Measurements from ENCODE around the gene RAB20.

Gene RAB20

GRCh38 chr13:110528371-110528770 is 33.2 kb downstream of the RAB20 start:
- no peak for DNase-seq

- DNase-seq = no peak
These were observed 35.9 kb downstream of the RAB20 start for GRCh38 chr13:110525328-110526319.

- DNase-seq = no peak
These were observed 36.8 kb downstream of the RAB20 start for GRCh38 chr13:110524541-110525257.

GRCh38 chr13:110523838-110524540 is 37.5 kb downstream of the RAB20 start:
- no peak for DNase-seq

GRCh38 chr13:110523180-110523579 is 38.3 kb downstream of the RAB20 start:
- no peak for DNase-seq

GRCh38 chr13:110522721-110523120 is 38.8 kb downstream of the RAB20 start:
- DNase-seq = no peak

- DNase-seq = no peak
These were observed 39.6 kb downstream of the RAB20 start for GRCh38 chr13:110521946-110522345.

- DNase-seq = no peak
These were observed 40.2 kb downstream of the RAB20 start for GRCh38 chr13:110521296-110521680.

GRCh38 chr13:110520431-110521295 is 40.9 kb downstream of the RAB20 start:
- no peak for DNase-seq

- DNase-seq = no peak
These were observed 42.0 kb downstream of the RAB20 start for GRCh38 chr13:110519506-110519905.

- no peak for DNase-seq
These were observed 42.5 kb downstream of the RAB20 start for GRCh38 chr13:110519046-110519445.

GRCh38 chr13:110518571-110518970 is 43.0 kb downstream of the RAB20 start:
- no peak for DNase-seq

GRCh38 chr13:110518226-110518525 is 43.3 kb downstream of the RAB20 start:
- no peak for DNase-seq

GRCh38 chr13:110517505-110518225 is 43.9 kb downstream of the RAB20 start:
- no peak for DNase-seq

GRCh38 chr13:110516500-110516899 is 45.0 kb downstream of the RAB20 start:
- DNase-seq = no peak

GRCh38 chr13:110512198-110512740 is 49.3 kb downstream of the RAB20 start:
- DNase-seq = no peak

GRCh38 chr13:110511509-110512181 is 49.9 kb downstream of the RAB20 start:
- no peak for DNase-seq

- no peak for DNase-seq
These were observed 51.3 kb downstream of the RAB20 start for GRCh38 chr13:110509971-110510786.

GRCh38 chr13:110509478-110509926 is 52.0 kb downstream of the RAB20 start:
- DNase-seq = no peak
